Kidney capillary endothelial cell (primary cell): ENCODE data around the gene TFRC.
"Not testable (repeated sequence)": the region's sequence is repeated elsewhere in the genome, so short reads cannot be mapped to it uniquely, and the experiment has no call there.

Experiments used
- DNase-seq: peaks from one replicate; pipeline ENCODE4 v3.0.0-alpha.2; 2018; ENCODE audit warnings: low spot score

Gene TFRC

GRCh38 chr3:196048922-196049598 lies 32.8 kb downstream of the TFRC start:
- no peak for DNase-seq

- no peak for DNase-seq
These were observed 34.4 kb downstream of the TFRC start for GRCh38 chr3:196047391-196048030.

GRCh38 chr3:196044513-196044912 lies 37.4 kb downstream of the TFRC start:
- DNase-seq, result no peak

- no peak for DNase-seq
These were observed 39.2 kb downstream of the TFRC start for GRCh38 chr3:196042673-196043072.

- no peak for DNase-seq
These were observed 42.5 kb downstream of the TFRC start for GRCh38 chr3:196039359-196039758.

GRCh38 chr3:196026059-196026458 lies 55.8 kb downstream of the TFRC start:
- not testable (repeated sequence) for DNase-seq

GRCh38 chr3:196024968-196025367 lies 56.9 kb downstream of the TFRC start:
- DNase-seq, result no peak

- no peak for DNase-seq
These were observed 57.9 kb downstream of the TFRC start for GRCh38 chr3:196023947-196024346.

GRCh38 chr3:196022499-196022878 lies 59.4 kb downstream of the TFRC start:
- DNase-seq, result not testable (repeated sequence)

GRCh38 chr3:196020373-196020772 lies 61.5 kb downstream of the TFRC start:
- no peak for DNase-seq

- DNase-seq, result not testable (repeated sequence)
These were observed 62.3 kb downstream of the TFRC start for GRCh38 chr3:196019576-196019975.

- not testable (repeated sequence) for DNase-seq
These were observed 63.7 kb downstream of the TFRC start for GRCh38 chr3:196018159-196018558.

GRCh38 chr3:196016485-196016884 lies 65.4 kb downstream of the TFRC start:
- no peak for DNase-seq

- DNase-seq, result no peak
These were observed 65.8 kb downstream of the TFRC start for GRCh38 chr3:196016059-196016458.

- no peak for DNase-seq
These were observed 68.1 kb downstream of the TFRC start for GRCh38 chr3:196013587-196014487.

- DNase-seq, result no peak
These were observed 68.9 kb downstream of the TFRC start for GRCh38 chr3:196012941-196013476.

- no peak for DNase-seq
These were observed 69.4 kb downstream of the TFRC start for GRCh38 chr3:196012481-196012880.

GRCh38 chr3:196009456-196009855 lies 72.4 kb downstream of the TFRC start:
- no peak for DNase-seq

- DNase-seq, result no peak
These were observed 73.0 kb downstream of the TFRC start for GRCh38 chr3:196008929-196009328.

- no peak for DNase-seq
These were observed 73.5 kb downstream of the TFRC start for GRCh38 chr3:196008387-196008786.

GRCh38 chr3:196007744-196008335 lies 74.0 kb downstream of the TFRC start:
- DNase-seq, result no peak

- DNase-seq, result not testable (repeated sequence)
These were observed 76.6 kb downstream of the TFRC start for GRCh38 chr3:196005338-196005737.
